ENCODE results near the gene SUPT20HL1.
A peak's percentile ranks its signal among the peaks of the same experiment; 100 is the strongest.

Gene SUPT20HL1

DNA sequence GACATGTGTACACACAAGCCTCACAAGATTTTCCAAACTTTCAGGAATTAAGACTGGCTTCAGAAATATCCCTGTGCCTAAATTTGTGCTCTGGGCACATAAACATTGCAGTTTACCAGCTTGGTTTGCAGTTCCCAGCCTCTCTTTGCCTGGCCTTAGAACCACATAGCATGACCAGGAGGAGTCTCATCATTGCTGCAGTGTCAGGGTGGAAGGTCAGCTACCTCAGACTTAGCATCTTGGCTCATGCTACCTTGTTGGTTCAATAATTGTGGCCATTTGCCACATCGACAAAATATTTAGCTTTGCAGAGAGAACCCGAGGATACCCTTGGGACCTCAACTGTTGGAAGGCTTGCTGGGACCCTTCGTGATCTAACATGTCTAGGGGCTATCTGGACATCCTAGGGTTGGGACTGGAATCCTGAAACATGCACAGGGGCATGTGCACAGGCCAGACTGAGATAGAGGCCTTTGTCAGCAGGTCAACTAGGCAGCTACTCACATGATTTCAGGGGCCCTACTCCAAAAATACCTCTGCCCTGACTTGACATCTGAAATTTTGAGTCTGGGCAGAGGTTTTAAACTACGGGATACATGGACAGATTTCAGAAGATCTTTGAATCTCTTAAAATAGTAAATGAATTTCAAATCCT is 38.6 kb upstream of the SUPT20HL1 start:
- Mint-ChIP-seq H3K4me1 (peaks cover 16% of the 10 kb centered on the region), H3K9me3 (peaks cover 3% of the 10 kb centered on the region), H3K4me3 (no peak overlapping the region), H3K27ac (no peak overlapping the region), H3K36me3 (ENCODE audit: low read depth) (no peaks in the 10 kb centered on the region), H3K27me3 (ENCODE audit: low read depth) (no peaks in the 10 kb centered on the region)
- TF ChIP-seq, protein P1, sequence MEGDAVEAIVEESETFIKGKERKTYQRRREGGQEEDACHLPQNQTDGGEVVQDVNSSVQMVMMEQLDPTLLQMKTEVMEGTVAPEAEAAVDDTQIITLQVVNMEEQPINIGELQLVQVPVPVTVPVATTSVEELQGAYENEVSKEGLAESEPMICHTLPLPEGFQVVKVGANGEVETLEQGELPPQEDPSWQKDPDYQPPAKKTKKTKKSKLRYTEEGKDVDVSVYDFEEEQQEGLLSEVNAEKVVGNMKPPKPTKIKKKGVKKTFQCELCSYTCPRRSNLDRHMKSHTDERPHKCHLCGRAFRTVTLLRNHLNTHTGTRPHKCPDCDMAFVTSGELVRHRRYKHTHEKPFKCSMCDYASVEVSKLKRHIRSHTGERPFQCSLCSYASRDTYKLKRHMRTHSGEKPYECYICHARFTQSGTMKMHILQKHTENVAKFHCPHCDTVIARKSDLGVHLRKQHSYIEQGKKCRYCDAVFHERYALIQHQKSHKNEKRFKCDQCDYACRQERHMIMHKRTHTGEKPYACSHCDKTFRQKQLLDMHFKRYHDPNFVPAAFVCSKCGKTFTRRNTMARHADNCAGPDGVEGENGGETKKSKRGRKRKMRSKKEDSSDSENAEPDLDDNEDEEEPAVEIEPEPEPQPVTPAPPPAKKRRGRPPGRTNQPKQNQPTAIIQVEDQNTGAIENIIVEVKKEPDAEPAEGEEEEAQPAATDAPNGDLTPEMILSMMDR (IDR thresholded peaks at IDR 0.05; ENCODE audit: unreplicated experiment in 3 of 3), result no peak

GRCh38 chrX:24325231-24325630 is 35.2 kb upstream of the SUPT20HL1 start:
- TF ChIP-seq, protein P1 (IDR thresholded peaks at IDR 0.05; ENCODE audit: unreplicated experiment in 3 of 3), result no peak
- H3K36me3 Mint-ChIP-seq (ENCODE audit: low read depth), result no peaks in the 10 kb centered on the region
- H3K9me3 Mint-ChIP-seq, result peaks cover 3% of the 10 kb centered on the region
- no peaks in the 10 kb centered on the region for H3K27me3 Mint-ChIP-seq (ENCODE audit: low read depth)
- no peak overlapping the region for H3K4me3 Mint-ChIP-seq
- H3K27ac Mint-ChIP-seq, result no peak overlapping the region
- no peaks in the 10 kb centered on the region for H3K4me1 Mint-ChIP-seq

DNA sequence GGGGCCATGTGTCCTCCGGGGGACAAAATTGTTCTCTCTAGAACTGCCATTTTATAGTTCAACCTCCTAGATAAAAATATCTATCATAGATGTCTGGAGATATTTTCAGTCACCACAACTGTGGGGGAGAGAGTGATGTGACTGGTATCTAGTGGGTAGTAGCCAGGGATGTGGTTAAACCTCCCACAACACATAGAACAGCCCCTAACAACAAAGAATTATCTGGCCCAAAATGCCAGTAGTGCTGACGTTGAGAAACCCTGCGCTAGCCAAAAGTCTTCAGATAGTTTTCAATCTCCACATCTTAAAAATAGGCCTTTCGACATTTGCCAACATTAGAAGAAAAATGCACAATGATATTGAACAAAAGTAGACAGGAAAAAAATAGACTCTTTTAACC is 27.6 kb upstream of the SUPT20HL1 start:
- no peak overlapping the region for H3K4me3 Mint-ChIP-seq
- peaks cover 3% of the 10 kb centered on the region for H3K27me3 Mint-ChIP-seq (ENCODE audit: low read depth)
- H3K9me3 Mint-ChIP-seq, result peaks cover 3% of the 10 kb centered on the region
- H3K36me3 Mint-ChIP-seq (ENCODE audit: low read depth), result no peaks in the 10 kb centered on the region
- H3K27ac Mint-ChIP-seq, result peak overlapping the region; percentile 57 to 92 (median 91)
- H3K4me1 Mint-ChIP-seq, result peaks cover 12% of the 10 kb centered on the region
- TF ChIP-seq, protein P1 (IDR thresholded peaks at IDR 0.05; ENCODE audit: unreplicated experiment in 3 of 3), result no peak

DNA sequence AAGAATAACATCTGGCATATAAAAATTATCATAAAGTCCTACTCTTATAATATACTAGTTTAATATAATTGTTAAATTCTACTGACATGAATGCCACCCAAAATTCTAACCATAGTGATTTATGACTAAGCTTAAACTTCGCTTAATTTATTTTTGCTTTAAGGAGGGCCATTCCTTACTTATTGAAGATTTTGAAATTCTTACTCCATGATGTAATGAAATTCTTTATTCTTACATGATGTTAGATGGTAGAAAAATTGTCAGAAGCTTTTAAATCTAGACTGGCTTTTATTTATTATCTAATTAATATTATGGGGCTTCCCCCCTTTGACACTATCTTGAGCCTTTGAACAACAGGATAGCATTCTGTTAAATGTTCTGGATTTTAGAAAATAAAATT is 27.1 kb upstream of the SUPT20HL1 start:
- Mint-ChIP-seq H3K9me3 (peaks cover 3% of the 10 kb centered on the region), H3K4me1 (peaks cover 12% of the 10 kb centered on the region), H3K27ac (peak overlapping the region; percentile 57 to 92 (median 91)), H3K4me3 (no peak overlapping the region), H3K36me3 (ENCODE audit: low read depth) (no peaks in the 10 kb centered on the region), H3K27me3 (ENCODE audit: low read depth) (peaks cover 3% of the 10 kb centered on the region)
- TF ChIP-seq, protein P1 (IDR thresholded peaks at IDR 0.05; ENCODE audit: unreplicated experiment in 3 of 3), result no peak

GRCh38 chrX:24334461-24334860 is 26.0 kb upstream of the SUPT20HL1 start:
- TF ChIP-seq, protein P1 (IDR thresholded peaks at IDR 0.05; ENCODE audit: unreplicated experiment in 3 of 3), result no peak
- Mint-ChIP-seq H3K36me3 (ENCODE audit: low read depth) (no peaks in the 10 kb centered on the region), H3K27me3 (ENCODE audit: low read depth) (peaks cover 3% of the 10 kb centered on the region), H3K4me1 (peaks cover 12% of the 10 kb centered on the region), H3K27ac (no peak overlapping the region), H3K4me3 (no peak overlapping the region), H3K9me3 (peaks cover 3% of the 10 kb centered on the region)

DNA sequence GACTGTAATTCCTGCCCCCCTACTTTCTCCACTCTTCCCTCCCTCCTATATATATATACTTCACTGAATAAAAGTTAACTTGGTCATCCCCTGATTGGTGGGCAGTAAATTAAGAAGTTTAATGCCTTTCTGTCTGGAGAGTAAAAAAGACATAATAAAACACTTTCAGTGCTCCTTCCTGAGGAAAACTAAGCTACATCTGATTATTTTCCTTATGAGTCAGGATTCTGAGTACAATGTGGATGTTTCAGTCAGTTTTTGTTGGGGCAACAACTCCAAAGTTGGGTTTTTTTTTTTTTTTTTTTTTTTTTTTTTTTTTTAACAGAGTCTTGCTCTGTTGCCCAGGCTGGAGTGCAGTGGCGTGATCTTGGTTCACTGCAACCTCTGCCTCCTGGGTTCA is 24.6 kb upstream of the SUPT20HL1 start:
- TF ChIP-seq, protein P1 (IDR thresholded peaks at IDR 0.05; ENCODE audit: unreplicated experiment in 3 of 3), result no peak
- Mint-ChIP-seq H3K4me3 (no peak overlapping the region), H3K4me1 (peaks cover 12% of the 10 kb centered on the region), H3K9me3 (peaks cover 3% of the 10 kb centered on the region), H3K27ac (peak overlapping the region in 2 of 3 experiments; percentile 12 to 67), H3K27me3 (ENCODE audit: low read depth) (no peaks in the 10 kb centered on the region), H3K36me3 (ENCODE audit: low read depth) (no peaks in the 10 kb centered on the region)
